Heart left ventricle (tissue), 13 donors: ENCODE results near the gene HRH3.

Experiments
- POLR2A ChIP-seq, 2 donors: fragments of 450-650 bp; IDR thresholded peaks; one replicate each; pipeline ENCODE4 v1.6.1; 2017; ENCODE audit warnings: antibody characterized with exemption in 2 of 2, mild to moderate bottlenecking in 2 of 2, moderate library complexity in 2 of 2
- TF ChIP-seq, protein P1 (sequence below), 12 donors: fragments of 200-600 bp; sonication (generic) in 4 of 12; IDR thresholded peaks; one replicate each; pipeline versions ENCODE4 v1.5.0 to v1.8.0; 2018 to 2022; ENCODE audit warnings: antibody characterized with exemption in 12 of 12, mild to moderate bottlenecking in 5 of 12
- donor health status: ischemic (EF 13 %, LVEDD 7.1; RV severe dilation, severe dysfunction).
- donor health status: DM: no; HTN: yes; CAD: no.
- donor health status: DM: no; HTN: no; CAD: no.
- donor health status: ischemic (EF 25% LVEDD 6.9; RV normal size, moderate dysfunction).
- donor health status: ischemic (EF 25% LVEDD 5.7; RV mildly dilated, moderate dysfunction).
- donor health status: ischemic (EF 35%, LVEDD 5.7; RV mildly dilated, moderate dysfunction).
- donor health status: nonischemic (EF 11% LVEDD 7.7; RV severe dilation, severe dysfunction).
- donor health status: DM: yes; HTN: yes; CAD: no.
- donor health status: PGD.
- donor health status: ischemic (EF 29% LVEDD 5.4; RV normal size, mild dysfunction).
- donor health status: nonischemic (EF 23%, LVEDD 6.1; RV moderate dilation, normal function).

DNA sequence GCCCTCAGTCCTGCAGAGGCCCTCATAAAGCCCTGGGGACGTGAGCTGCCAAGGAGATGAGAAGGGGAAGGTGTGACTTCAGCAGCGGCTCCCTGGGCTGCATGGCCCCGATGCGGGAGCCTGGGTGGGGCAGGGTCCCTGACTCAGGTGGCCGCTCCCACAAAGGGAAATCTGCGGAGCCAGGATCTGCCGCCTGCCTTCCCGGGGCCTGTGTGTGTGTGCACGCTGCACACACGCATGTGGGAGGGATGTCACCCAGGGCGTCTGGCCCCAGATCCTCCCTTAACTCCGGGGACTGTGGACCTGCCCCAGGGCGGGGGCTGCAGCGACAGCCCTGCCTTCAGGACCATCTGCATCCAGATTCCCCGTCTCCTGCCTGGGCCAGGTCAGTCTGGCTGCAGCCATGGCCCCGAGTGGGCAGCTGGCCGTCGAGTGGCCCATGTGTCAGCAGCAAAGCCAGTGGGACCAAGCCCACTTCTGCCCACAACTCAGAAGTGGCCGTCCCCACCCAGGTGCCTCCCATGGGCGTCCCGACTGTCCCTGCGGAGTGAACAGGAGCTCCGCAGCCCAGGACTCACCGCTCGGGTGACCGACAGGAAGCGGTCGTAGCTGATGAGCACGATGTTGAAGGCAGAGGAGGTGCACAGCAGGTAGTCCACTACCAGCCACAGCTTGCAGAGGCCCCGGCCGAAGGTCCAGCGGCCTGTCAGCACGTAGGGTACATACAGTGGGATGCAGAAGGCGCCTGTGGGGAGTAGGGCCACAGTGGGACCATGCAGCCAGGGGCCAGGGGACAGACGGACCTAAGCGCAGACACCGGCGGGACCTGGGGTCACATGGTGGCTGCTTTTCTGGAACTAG lies 1.9 kb downstream of the HRH3 start:
- no peak for TF ChIP-seq POLR2A (IDR thresholded peaks at IDR 0.05)
- TF ChIP-seq, protein P1, sequence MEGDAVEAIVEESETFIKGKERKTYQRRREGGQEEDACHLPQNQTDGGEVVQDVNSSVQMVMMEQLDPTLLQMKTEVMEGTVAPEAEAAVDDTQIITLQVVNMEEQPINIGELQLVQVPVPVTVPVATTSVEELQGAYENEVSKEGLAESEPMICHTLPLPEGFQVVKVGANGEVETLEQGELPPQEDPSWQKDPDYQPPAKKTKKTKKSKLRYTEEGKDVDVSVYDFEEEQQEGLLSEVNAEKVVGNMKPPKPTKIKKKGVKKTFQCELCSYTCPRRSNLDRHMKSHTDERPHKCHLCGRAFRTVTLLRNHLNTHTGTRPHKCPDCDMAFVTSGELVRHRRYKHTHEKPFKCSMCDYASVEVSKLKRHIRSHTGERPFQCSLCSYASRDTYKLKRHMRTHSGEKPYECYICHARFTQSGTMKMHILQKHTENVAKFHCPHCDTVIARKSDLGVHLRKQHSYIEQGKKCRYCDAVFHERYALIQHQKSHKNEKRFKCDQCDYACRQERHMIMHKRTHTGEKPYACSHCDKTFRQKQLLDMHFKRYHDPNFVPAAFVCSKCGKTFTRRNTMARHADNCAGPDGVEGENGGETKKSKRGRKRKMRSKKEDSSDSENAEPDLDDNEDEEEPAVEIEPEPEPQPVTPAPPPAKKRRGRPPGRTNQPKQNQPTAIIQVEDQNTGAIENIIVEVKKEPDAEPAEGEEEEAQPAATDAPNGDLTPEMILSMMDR (IDR thresholded peaks at IDR 0.05): no peak
